GM10266 (cell line): ENCODE data around the gene CDC42BPG.

Source experiments
- DNase-seq: peaks from one replicate; pipeline ENCODE4 v3.0.0; 2012; ENCODE audit errors: extremely low spot score
- TF ChIP-seq, protein P1 (sequence below): IDR thresholded peaks from 2 replicates; pipeline ENCODE4 v1.5.1; 2012; ENCODE audit warnings: mild to moderate bottlenecking, low read depth; ENCODE audit not compliant: control insufficient read depth, insufficient read depth; ENCODE audit errors: missing control alignments

CDC42BPG gene

DNA sequence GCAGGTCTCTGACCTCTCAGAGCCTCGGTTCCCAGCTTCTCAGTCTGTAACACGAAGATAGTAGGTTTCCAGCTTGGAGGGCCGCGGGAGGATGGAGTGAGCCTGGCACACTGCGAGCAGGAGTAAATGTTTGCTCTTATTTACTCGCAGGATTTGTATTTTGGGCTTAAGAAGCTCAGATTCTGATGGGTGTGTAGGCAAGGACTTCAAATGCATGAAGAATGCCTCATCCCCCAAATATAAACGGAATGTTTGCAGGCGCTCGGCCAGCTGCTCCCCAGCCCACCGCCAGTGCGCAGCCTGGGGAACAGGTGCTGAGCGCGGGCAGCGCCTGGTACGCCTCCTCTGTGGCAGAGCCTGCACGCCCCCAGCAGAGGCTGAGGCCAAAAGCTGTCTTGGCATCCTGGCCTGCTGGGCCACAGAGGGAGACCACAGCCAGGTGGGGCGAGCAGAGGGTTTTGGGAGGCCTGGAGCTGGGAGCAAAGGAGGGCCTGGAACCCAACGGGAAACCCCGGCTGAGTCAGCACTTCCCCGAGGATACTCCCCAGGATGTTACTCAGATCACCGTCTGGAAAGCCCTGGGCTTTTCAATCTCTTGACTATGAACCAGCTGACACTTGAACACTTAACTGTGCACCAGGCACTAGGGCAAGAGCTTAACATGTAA, 24.6 kb upstream of the CDC42BPG start:
- DNase-seq = no peak
- TF ChIP-seq, protein P1, sequence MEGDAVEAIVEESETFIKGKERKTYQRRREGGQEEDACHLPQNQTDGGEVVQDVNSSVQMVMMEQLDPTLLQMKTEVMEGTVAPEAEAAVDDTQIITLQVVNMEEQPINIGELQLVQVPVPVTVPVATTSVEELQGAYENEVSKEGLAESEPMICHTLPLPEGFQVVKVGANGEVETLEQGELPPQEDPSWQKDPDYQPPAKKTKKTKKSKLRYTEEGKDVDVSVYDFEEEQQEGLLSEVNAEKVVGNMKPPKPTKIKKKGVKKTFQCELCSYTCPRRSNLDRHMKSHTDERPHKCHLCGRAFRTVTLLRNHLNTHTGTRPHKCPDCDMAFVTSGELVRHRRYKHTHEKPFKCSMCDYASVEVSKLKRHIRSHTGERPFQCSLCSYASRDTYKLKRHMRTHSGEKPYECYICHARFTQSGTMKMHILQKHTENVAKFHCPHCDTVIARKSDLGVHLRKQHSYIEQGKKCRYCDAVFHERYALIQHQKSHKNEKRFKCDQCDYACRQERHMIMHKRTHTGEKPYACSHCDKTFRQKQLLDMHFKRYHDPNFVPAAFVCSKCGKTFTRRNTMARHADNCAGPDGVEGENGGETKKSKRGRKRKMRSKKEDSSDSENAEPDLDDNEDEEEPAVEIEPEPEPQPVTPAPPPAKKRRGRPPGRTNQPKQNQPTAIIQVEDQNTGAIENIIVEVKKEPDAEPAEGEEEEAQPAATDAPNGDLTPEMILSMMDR = no peak

DNA sequence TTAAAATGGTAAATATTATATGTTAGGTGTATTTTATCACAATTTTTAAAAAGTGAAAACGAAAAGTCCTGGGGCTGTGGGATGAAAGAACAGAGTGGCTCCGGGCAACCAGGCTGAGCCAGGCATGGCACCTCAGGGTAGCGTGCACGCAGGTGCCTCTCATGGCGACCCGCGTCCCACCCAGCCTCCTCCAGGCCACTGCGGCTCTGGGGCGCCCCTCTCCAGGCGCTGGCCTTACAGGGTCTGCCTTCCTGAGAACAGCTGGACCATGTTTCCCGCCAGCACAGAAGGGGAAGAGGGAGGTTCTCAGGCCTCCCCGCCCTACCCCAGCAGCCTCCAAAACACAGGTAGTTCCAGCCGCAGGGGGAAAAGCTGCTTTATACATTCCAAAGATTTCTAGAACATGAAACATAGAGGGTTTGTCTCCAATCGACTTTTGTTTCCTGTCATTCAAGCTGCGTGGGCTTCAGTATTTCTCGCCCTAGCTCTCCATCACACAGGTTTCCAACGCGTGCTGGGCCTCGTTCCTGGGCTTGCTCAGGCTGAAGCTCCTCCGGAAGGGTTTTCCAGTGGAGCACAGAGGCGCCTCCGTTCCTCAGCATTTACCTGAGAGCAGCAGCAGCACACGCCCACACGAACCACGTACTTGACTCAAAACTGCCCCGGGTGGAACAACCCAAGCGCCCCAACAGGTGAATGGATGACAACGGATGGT, 23.5 kb upstream of the CDC42BPG start:
- TF ChIP-seq, protein P1 = no peak
- DNase-seq = no peak

GRCh38 chr11:64866173-64866491, 21.7 kb upstream of the CDC42BPG start:
- no peak for DNase-seq
- TF ChIP-seq, protein P1 = no peak

DNA sequence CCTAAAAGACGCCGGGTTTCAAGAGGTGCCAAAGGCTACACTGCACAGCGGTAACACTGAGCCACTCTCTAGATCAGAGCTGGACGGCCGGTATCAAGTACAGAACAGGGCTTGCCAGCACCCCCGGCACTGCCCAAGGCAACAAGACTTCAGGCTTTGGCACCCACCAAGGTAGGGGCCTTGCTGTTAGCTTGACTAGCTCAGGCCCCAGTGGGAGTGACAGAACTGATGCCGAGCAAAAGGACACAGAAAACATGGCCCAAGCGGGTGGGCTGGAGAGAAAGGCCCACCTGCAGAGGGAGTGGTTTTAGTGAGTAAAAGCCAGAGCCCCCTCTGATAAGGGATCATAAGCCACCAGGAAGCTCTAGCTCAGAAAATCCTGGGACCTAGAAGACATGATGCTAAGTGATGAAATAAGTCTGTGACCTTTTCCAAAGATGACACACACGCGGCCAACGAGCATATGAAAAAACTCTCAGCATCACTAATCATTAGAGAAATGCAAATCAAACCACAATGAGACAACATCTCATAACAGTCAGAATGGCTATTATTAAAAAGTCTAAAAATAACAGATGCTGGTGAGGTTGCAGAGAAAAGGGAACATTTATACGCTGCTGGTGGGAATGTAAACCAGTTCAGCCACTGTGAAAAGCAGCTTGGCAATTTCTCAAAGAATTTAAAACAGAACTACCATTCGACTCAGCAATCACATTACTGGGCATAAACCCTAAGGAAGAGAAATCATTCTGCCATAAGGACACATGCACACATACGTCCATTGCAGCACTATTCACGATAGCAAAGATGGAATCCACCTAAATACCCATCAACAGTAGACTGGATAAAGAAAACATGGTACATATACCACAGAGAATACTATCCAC, 21.1 kb upstream of the CDC42BPG start:
- DNase-seq = peak; percentile 67
- TF ChIP-seq, protein P1 = no peak

DNA sequence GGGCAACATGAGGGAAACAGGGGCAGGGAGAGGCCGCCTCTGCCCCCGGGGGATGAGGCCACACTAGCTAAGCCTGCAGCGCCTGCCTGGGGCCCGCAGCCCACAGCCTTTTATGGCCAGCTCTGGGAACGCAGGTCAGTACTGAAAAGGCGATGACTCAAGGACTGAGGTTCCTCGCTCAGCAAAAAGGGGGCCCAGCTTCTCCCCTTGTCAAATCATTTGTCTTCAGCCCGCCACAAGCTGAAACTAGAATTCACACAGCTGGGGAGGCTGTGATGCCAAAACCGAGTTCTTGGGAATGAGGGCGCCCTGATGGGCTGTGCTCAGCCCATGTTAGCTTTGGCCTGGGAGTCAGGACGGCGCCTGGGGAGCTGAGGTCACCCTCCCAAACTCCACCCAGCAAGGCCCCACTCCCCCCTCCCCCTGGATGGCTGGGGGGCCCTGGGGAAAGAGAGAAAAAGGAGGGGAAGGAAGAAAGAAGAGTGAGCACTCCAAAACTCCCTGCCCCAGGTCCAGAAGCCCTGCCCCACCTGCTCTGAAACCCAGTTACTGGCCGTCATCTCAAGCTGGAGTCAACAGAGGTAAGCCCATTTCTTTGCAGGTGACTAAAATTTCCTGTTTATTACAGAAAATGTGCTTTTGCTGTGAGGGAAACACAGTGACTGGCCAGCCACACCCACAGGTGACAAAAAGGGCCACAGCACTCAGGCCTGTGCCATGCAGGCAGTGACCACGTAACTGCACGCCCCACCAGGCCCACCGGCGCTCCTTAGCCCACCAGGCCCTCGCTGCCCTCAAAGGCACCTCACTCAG, 20.2 kb upstream of the CDC42BPG start:
- TF ChIP-seq, protein P1 = no peak
- DNase-seq = peak; percentile 79

DNA sequence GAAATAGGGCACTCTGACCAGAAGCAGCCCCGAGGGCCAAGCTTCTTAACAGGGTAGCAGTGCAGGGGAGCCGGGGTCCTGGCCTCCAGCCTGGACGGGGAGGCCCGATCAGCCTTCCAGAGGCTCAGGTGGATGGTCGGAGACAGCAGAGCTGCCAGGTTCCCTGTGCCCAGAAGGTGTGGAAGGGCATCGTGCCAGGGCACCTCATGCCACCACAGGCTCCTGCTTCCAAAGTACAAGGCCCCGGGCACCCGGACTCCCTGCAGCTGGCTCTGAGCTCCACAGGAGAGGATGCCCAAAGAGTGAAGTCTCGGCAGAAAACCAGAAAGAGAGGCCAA, 19.7 kb upstream of the CDC42BPG start:
- TF ChIP-seq, protein P1 = no peak
- DNase-seq = no peak
